AG04449 (cell line): Measurements from ENCODE around the gene NUDC.

Experiments used
- CTCF ChIA-PET: fragments of 350-600 bp; formaldehyde crosslinking; extraction: SDS; loops from one replicate; lab custom pipeline; 2021; ENCODE audit warnings: antibody characterized with exemption; lab: Yijun Ruan, JAX
- POLR2A ChIA-PET: fragments of 400-600, 350-600 bp; formaldehyde crosslinking; extraction: SDS; loops from one replicate; lab custom pipeline; 2020; ENCODE audit warnings: antibody characterized with exemption, inconsistent platforms; lab: Yijun Ruan, JAX
- DNase-seq: peaks from one replicate; pipeline ENCODE4 v3.0.0-alpha.2; 2010; ENCODE audit warnings: low read depth, low spot score
- H3K4me3 ChIP-seq: 2 replicates; pipeline ENCODE4 v1.5.1; 2011; ENCODE audit warnings: low read depth, mild to moderate bottlenecking, control low read depth, low read length
- TF ChIP-seq, protein P1 (sequence below): IDR thresholded peaks from one replicate; pipeline ENCODE4 v1.5.1; 2011; ENCODE audit warnings: mild to moderate bottlenecking, moderate library complexity, low read length, control low read depth, inconsistent platforms; ENCODE audit not compliant: insufficient read depth; ENCODE audit errors: missing control alignments

Gene NUDC

DNA sequence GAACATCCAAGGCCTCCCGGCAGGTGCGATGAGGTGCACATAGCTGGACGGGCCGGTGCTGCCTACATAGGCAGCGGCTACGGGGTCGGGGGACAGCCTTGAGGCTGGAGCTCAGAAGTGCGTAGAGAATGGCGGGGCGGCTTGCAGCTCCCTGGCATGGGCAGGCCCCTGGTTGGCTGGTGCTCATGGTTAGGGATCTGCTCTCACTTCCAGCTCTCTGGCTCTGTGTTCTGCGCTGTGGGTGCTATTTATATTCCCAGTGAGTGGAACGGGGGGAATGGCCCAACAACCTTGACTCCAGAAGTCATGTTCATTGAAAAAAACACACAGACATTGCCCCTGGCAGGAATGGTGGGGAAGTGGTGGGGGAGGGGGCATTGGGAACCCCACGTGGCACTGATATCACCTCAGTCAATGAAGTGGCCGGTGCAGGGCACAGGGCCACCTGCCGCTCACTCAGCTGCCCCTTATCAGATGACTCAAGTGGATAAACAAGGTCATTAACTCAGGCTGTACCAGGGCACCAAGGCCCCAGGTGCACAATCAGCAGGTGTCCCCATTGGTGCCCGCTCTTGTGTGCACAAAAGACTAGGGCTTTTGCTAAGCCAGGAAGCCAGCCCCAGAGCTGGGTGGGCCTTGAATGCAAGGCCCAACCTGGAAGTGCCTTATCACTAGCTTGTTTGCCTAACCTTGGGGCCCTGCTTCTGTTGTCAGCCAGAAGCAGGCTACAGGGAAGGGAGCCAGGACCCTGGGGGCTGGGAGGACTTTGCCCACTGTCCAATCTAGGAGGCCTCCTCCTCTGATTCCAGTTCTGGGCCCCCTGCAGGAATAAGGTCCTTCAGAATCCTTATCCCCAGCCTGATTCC, 7.6 kb upstream of the NUDC start, which contains the start of gene NR0B2:
NR0B2 (minus strand) TSS at position 222 of the 866 bp plus-strand sequence; CDS start at position 187, 35 bp downstream.
- ChIA-PET POLR2A (no interaction called here), CTCF (no interaction called here)
- H3K4me3 ChIP-seq: no peak within 1 kb of the TSS
- no peak for DNase-seq
- TF ChIP-seq, protein P1, sequence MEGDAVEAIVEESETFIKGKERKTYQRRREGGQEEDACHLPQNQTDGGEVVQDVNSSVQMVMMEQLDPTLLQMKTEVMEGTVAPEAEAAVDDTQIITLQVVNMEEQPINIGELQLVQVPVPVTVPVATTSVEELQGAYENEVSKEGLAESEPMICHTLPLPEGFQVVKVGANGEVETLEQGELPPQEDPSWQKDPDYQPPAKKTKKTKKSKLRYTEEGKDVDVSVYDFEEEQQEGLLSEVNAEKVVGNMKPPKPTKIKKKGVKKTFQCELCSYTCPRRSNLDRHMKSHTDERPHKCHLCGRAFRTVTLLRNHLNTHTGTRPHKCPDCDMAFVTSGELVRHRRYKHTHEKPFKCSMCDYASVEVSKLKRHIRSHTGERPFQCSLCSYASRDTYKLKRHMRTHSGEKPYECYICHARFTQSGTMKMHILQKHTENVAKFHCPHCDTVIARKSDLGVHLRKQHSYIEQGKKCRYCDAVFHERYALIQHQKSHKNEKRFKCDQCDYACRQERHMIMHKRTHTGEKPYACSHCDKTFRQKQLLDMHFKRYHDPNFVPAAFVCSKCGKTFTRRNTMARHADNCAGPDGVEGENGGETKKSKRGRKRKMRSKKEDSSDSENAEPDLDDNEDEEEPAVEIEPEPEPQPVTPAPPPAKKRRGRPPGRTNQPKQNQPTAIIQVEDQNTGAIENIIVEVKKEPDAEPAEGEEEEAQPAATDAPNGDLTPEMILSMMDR: no peak

DNA sequence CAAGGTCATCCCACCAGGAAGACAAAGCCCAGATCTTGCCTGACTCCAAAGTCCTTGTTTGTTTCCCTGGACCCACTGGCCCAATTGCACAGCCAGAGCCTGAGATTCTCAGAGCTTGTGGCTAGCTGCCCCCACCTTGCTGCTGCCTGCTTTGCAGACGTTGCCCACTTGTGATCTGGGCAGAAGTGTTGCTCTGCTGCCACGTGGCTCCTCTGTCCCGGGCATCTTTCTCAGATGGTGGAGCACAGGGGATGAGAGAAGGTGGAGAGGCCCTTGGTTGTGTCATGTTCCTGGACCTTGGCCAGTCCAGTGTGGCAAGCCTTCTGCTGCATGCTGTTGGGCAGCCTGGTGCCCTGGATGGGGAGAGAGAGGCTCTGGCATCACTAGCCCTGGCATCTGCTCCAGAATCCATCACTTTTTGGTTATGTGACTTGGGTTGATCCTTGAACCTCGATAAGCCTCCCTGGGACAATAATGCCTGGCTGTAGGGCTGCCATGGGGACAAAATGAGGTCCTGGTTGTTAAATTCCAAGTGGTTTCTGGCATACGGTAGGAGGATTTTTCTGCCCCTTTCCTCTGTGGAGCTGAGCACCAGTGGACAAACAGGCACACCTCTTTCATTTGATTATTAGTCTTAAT, 6.2 kb upstream of the NUDC start:
- no peak overlapping the region for H3K4me3 ChIP-seq
- POLR2A ChIA-PET: no interaction called here
- DNase-seq: no peak
- CTCF ChIA-PET: no interaction called here
- TF ChIP-seq, protein P1: no peak

DNA sequence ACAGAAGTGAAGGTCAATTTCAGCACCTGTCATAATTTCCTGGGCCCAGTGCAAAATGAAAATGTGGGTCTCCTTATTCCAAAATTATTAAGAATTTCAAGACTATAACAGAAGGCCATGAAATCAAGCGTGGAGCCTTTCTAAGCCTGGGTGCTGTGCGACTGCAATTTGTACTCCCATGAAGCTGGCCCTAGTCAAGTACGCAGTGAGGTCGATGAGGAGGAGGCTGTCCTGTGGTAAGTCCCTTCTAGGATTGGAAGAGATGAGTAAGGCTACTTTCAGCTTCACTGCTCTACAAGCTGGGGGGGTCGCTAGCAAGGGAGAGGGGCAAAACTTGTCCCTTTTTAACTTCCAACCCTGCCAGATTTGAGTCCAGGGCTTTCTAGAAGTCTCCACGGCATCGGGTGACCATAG, 410 bp upstream of the NUDC start:
- TF ChIP-seq, protein P1: no peak
- ChIA-PET POLR2A (interaction anchor here (0.9 kb wide), 1 partner anchor 31 kb away, joined by 3 read pairs; the partner anchor contains the start of gene GPN2), CTCF (interaction anchor here (0.7 to 0.8 kb wide), 3 partner anchors 35 to 76 kb away, joined by 3 read pairs; no protein-coding TSS in a partner anchor)
- no peak for DNase-seq
- H3K4me3 ChIP-seq: peak overlapping the region; percentile 56

DNA sequence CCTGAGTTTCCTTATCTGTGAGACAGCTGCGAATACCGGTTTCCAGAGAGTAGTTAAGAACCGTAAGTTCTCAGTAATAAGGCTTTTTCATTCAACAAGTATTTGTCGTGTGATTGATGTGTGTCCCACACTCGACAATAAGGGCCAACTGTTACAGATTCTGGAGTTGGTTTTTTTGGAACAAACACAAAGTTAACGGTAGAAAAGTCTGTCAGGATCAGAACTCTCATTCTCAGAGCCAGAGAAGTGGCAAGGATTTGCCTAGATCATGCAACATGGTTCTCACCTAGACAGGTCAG, 837 bp downstream of the NUDC start:
- H3K4me3 ChIP-seq: peak overlapping the region; percentile 91
- DNase-seq: no peak
- TF ChIP-seq, protein P1: no peak
- POLR2A ChIA-PET: interaction anchor here (0.8 kb wide), 1 partner anchor 331 kb away, joined by 3 read pairs; no protein-coding TSS in a partner anchor
- CTCF ChIA-PET: interaction anchor here (1.3 kb wide), 1 partner anchor 44 kb away, joined by 3 read pairs; no protein-coding TSS in a partner anchor

DNA sequence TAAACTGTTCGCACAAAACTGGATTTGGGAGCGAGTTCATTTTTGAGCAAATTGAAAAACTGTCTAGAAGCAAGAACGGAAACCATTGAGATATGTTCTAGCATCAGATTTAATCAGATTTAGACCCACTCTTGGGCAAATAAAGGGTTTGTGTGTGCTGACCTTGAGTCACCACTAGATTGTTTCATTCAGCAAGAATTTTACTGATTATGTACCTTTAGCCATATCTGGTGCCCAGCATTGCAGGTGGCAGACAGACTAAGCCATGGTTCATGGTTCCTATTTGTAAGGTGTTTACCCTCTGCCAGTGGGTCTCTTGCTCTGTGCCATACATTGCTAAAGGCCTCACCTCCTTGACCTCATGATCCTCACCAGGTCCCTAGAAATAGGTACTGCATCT, 1.4 kb downstream of the NUDC start:
- peak overlapping the region; percentile 91 for H3K4me3 ChIP-seq
- POLR2A ChIA-PET: no interaction called here
- CTCF ChIA-PET: interaction anchor here (1.2 to 1.3 kb wide), 2 partner anchors 44 to 45 kb away, joined by 3 read pairs; no protein-coding TSS in a partner anchor
- DNase-seq: no peak
- TF ChIP-seq, protein P1: no peak

DNA sequence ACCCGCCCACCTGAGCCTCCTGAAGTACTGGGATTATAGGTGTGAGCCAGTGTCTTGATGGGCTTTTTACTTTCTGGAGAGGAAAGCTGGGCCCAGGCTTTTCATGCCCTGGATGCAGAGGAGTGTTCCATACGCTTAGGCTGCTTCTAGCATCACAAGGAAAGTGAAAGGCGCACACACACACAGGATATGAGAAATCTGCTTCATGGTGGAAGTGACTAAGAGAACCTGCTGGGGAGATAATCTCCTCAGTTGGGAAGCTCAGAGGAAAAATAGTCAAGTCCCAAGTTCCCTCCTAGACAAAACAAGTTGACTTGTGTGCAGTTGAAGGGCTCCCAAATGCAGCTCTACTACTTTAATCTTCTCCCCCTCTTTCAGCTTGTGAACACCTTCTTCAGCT, 2.2 kb downstream of the NUDC start:
- TF ChIP-seq, protein P1: no peak
- CTCF ChIA-PET: interaction anchor here (1.2 kb wide), 1 partner anchor 44 kb away, joined by 3 read pairs; no protein-coding TSS in a partner anchor
- DNase-seq: no peak
- POLR2A ChIA-PET: interaction anchor here (0.9 kb wide), 2 partner anchors 16 to 23 kb away, joined by 3 to 4 read pairs; partner anchors contain the start of gene GPATCH3
- no peak overlapping the region for H3K4me3 ChIP-seq
